ENCODE data around the gene NDUFB6.
"Not testable (repeated sequence)": the region's sequence is repeated elsewhere in the genome, so short reads cannot be mapped to it uniquely, and the experiment has no call there.

The NDUFB6 gene

GRCh38 chr9:32572900-32573523 is at the start of gene NDUFB6:
Gene NDUFB6, minus strand, starts transcription at chr9:32573159. Its CDS starts 99 bp downstream, at chr9:32573060.
- peak; percentile 95 for DNase-seq (ENCODE audit: low spot score)

DNA sequence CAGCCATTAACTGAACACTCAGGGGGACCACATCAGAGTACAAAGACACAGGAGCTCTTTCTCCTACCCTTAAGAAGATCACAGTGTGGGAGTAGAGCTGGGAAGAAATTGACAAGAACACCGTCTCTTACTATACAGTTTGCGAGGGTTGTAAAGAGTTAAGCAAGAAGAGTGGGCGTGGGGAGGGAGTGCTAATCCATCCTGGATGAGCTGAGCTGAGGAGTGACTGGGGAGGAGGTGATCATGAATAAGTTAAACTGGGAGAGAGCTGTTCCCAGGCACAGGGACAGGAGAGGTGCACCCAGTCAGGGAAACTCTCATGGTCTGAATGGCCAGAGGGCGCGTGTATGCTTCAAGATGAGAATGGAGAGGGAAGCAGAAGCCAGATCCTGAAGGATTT is 45.3 kb upstream of the NDUFB6 start:
- DNase-seq (ENCODE audit: low spot score), result no peak

DNA sequence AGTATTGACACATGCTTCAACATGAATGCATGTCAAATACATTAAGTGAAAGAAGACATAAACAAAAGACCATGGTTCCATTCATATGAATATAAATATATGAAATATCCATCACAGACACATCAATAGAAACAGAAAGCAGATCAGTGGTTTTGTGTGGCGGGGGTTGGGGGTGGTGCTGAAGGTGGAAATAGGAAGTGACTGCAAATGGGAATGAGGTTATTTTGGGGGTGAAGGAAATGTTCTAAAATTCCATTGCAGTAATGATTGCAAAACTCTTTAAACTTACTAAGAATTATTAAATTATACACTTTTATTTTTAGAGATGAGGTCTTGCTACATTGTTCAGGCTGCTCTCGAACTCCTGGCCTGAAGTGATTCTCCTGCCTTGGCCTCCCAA is 33.9 kb upstream of the NDUFB6 start:
- DNase-seq (ENCODE audit: low spot score), result no peak

DNA sequence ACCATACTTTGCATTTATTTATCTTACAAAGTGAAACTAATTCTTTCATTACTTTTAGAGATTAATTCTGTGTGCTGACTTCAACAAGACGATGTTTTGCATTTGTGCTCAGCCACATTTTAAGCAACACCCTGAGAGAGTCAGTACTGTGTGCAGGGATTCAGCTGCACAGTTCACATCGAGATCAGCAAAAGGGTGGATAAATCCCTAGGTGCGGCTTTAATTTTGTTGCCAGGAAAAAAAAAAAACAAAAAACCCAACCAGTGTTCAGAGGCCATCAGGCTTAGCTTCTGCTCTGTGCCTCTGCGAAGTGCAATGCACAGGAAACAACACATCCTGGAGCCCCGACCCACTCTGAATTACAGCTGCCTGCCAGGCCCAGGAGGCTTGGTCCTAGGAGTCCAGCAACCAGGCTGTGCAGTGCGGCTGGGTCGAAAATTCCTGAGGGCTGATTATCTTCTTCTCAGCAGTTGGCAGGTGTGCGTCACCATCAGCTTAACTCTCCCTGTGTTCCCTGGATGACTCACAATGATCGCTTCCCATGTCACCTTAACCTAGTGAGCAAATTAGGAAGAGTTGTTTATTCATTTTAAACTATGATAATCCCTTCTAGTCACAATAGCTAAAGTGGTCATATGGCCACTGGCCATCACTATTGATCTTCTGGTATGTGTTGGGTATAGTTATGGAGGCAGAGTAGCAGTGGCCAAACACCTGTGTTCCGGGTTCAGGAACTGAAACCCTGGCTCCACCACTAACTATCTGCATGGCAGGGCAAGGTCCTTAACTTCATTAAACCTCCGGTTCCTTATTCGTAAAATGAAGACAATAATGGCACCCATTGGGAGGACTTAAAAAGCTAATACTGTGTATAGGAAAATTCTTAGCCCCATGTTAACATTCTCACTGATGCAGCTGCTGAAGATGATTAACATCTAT is 31.2 kb upstream of the NDUFB6 start:
- no peak for DNase-seq (ENCODE audit: low spot score)

GRCh38 chr9:32599021-32599420 is 26.1 kb upstream of the NDUFB6 start:
- not testable (repeated sequence) for DNase-seq (ENCODE audit: low spot score)

GRCh38 chr9:32596936-32597335 is 24.0 kb upstream of the NDUFB6 start:
- no peak for DNase-seq (ENCODE audit: low spot score)

- DNase-seq (ENCODE audit: low spot score), result no peak
Measured at GRCh38 chr9:32596096-32596865, 23.3 kb upstream of the NDUFB6 start.

DNA sequence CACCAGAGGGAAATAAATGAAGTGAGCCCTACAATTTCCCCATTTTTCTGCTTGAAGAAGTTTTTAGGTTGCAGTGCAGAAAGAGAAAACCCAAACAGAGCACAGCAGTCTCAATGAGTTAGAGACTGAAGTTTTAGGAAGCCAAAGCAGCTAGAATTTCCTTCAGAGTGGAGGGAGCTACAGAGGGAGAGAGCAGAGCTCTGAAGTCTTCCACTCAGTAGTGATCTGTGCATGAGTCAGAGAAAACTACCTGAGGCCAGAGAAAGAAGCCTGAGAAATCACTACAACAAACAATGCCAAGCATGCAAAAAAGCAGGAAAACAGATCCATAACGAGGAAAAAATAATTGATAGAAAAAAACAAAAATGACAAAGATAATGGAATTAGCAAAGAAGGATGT is 17.9 kb upstream of the NDUFB6 start:
- no peak for DNase-seq (ENCODE audit: low spot score)

- no peak for DNase-seq (ENCODE audit: low spot score)
Measured at GRCh38 chr9:32590476-32590875, 17.5 kb upstream of the NDUFB6 start.

DNA sequence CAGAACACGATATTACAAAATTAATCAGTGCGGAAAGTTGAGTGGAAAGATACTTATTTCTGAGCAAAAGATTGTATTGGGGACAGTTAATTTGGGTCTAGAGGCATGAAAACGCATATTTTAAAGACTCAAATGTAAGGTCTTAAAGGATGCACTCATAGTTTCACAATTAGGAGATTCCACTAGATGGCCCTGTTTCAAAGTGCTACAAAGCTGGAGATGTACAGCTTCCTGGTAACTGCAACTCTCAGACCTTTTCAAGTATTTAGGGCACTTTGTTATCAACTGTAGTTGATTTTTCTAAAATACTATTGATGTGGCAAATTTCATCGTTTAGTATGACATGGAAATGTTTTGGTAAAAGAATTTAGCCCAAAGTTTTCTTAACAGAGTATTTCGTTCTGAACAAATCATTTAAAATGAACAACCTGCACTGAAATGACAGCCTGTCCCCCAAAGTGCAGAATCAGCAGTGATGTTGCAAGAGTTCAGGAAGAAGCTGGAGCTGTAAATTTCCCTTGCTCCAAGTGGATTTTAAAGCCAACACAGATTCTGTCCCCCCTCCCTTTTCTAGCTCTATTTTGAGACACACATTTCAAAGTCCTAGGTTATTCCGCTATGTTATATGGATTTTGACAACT is 16.2 kb upstream of the NDUFB6 start:
- peak; percentile 52 for DNase-seq (ENCODE audit: low spot score)

- DNase-seq (ENCODE audit: low spot score), result no peak
Measured at GRCh38 chr9:32587901-32588300, 14.9 kb upstream of the NDUFB6 start.

DNA sequence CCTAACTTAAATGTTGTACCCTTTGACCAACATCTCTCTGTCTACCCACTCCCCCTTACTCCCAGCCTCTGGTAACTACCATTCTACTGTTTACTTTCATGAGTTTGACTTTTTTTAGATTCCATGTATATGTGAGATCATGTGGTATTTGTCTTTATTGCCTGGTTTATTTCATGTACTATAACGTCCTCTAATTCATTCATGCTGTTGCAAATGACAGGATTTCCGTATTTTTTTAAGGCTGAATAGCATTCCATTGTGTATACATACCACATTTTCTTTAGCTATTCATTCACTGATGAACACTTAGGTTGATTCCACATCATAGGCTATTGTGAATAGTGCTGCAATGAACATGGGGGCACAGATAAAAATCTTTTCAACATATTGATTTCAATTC is 11.8 kb upstream of the NDUFB6 start:
- DNase-seq (ENCODE audit: low spot score), result no peak

GRCh38 chr9:32581512-32582143 is 8.7 kb upstream of the NDUFB6 start:
- peak; percentile 38 for DNase-seq (ENCODE audit: low spot score)

- no peak for DNase-seq (ENCODE audit: low spot score)
Measured at GRCh38 chr9:32580631-32581300, 7.8 kb upstream of the NDUFB6 start.

DNA sequence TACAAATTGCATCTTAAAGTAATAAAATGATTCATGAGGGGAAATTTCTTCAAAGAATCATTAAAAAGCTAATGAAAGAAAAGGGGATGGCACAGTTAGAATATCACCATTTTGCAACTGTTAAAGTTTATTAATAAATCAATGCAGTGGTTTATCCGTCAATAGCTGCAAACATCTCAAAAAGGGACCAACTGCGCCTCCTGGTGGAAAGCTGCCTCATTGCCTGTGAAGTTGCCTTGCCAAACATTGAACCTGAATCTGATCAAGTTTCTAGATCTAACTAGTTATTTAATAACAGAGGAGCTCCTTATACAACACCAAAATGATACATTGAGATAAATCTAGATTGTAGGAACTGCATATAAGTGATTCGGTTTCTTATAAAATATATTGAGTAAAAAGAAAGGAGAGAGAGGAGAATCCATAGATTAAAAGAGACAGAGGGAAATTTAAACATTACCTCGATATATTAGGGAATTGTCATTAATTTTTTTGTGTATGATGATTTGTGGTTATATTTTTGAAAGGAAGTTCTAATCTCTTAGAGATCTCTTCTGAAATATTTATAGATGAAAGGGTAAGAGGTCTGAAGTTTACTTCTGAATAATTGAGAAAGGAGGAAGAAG is 6.9 kb upstream of the NDUFB6 start:
- DNase-seq (ENCODE audit: low spot score), result peak; percentile 56

DNA sequence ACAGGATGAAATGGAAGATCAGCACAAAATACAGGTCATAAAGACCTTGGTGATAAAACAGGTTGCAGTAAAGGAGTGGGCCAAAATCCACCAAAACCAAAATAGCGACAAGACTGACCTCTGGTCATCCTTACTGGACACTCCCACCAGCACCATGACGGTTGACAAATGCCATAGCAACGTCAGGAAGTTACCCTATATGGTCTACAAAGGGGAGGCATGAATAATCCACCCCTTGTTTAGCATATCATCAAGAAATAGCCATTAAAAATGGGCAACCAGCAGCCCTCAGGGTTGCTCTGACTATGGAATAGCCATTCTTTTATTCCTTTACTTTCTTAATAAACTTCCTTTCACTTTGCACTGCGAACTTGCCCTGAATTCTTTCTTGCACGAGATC is 6.0 kb upstream of the NDUFB6 start:
- DNase-seq (ENCODE audit: low spot score), result no peak

DNA sequence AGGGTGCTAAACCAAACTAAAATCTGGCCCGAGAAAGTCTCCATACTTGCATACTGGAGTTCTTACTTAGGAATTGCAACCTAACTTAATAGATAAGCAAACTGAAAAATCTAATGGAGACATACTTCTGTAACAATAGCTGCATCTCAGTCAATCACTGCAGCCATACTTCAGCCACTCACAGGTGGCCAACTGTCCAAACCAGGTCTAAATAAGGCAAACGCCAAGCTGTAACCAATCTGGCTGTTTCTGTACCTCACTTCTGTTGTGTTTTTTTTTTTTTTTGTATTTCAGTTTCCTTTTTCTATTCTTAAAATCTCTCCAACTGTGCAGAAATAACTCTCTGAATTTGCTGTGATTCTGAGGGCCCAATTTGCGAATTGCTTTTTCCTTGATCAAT is 4.4 kb upstream of the NDUFB6 start:
- no peak for DNase-seq (ENCODE audit: low spot score)

DNA sequence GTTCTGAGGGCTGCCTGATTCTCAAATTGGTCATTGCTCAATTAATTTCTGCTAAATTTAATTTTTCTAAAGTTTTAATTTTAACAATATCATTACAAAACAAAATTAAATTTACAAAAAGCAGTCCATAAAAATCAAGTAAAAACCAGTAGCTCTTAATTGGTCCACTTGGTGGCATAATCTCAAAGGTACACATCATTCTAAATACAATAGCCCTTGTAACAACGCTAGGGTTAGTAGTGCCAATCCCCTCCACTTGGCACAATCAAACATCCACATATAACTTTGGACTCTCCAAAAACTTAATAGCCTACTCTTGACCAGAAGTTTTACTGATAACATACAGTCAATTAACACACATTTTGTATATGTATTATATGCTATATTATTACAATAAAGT is 1.9 kb upstream of the NDUFB6 start:
- DNase-seq (ENCODE audit: low spot score), result no peak

- no peak for DNase-seq (ENCODE audit: low spot score)
Measured at GRCh38 chr9:32573821-32574220, 862 bp upstream of the NDUFB6 start.

All from AG08395 (cell line).